MM.1S (cell line): ENCODE results near the gene MRPS33.

ENCODE experiments used
- DNase-seq: peaks from one replicate; pipeline ENCODE4 v3.0.0-alpha.2; 2015
- H2AFZ ChIP-seq: fragments of 300-600 bp; sonication (generic); 2 replicates; pipeline ENCODE4 v1.6.0; 2016; ENCODE audit warnings: antibody characterized with exemption, low read length
- H3F3A ChIP-seq: fragments of 300-600 bp; sonication (generic); 2 replicates; pipeline ENCODE4 v1.6.1; 2016; ENCODE audit warnings: mild to moderate bottlenecking, antibody characterized with exemption, low read length, moderate library complexity, mixed read lengths; ENCODE audit not compliant: insufficient read depth
- H3K27ac ChIP-seq: fragments of 300-600 bp; sonication (generic); 2 replicates; pipeline ENCODE4 v1.5.1; 2016; ENCODE audit warnings: mild to moderate bottlenecking, low read length
- H3K27me3 ChIP-seq: fragments of 300-600 bp; sonication (generic); replicated peaks from 2 replicates; pipeline ENCODE4 v1.6.0; 2016; ENCODE audit warnings: low read length; ENCODE audit not compliant: insufficient read depth
- H3K36me3 ChIP-seq: fragments of 300-600 bp; sonication (generic); replicated peaks from 2 replicates; pipeline ENCODE4 v1.6.1; 2016; ENCODE audit warnings: mild to moderate bottlenecking, low read length, mixed read lengths; ENCODE audit not compliant: insufficient read depth
- H3K4me1 ChIP-seq: fragments of 300-600 bp; sonication (generic); 2 replicates; pipeline ENCODE4 v1.6.1; 2016; ENCODE audit warnings: low read length, mixed read lengths
- H3K4me2 ChIP-seq: fragments of 300-600 bp; sonication (generic); 2 replicates; pipeline ENCODE4 v1.6.0; 2016; ENCODE audit warnings: low read depth, low read length
- H3K4me3 ChIP-seq: fragments of 300-600 bp; sonication (generic); 2 replicates; pipeline ENCODE4 v1.5.1; 2016; ENCODE audit warnings: low read length, mixed read lengths
- H3K79me2 ChIP-seq: fragments of 300-600 bp; sonication (generic); 2 replicates; pipeline ENCODE4 v1.6.1; 2016; ENCODE audit warnings: mixed run types, low read length, mixed read lengths
- H3K9ac ChIP-seq: fragments of 300-600 bp; sonication (generic); 2 replicates; pipeline ENCODE4 v1.6.1; 2016; ENCODE audit warnings: low read length, mixed read lengths
- H3K9me2 ChIP-seq: fragments of 300-600 bp; sonication (generic); replicated peaks from 2 replicates; pipeline ENCODE4 v1.6.1; 2016; ENCODE audit warnings: mild to moderate bottlenecking, low read length, mixed read lengths; ENCODE audit not compliant: insufficient read depth
- H3K9me3 ChIP-seq: fragments of 300-600 bp; sonication (generic); replicated peaks from 2 replicates; pipeline ENCODE4 v1.6.1; 2016; ENCODE audit warnings: mild to moderate bottlenecking, low read length, mixed read lengths; ENCODE audit not compliant: insufficient read depth
- H4K20me1 ChIP-seq: fragments of 300-600 bp; sonication (generic); 2 replicates; pipeline ENCODE4 v1.6.1; 2016; ENCODE audit warnings: mild to moderate bottlenecking, low read length, moderate library complexity, mixed read lengths; ENCODE audit not compliant: insufficient read depth
- CTCF ChIP-seq: fragments of 300-600 bp; sonication (generic); IDR thresholded peaks from 2 replicates; pipeline ENCODE4 v1.5.1; 2016; ENCODE audit warnings: antibody characterized with exemption, low read length, mixed read lengths
- EZH2 ChIP-seq: fragments of 300-600 bp; sonication (generic); optimal IDR thresholded peaks from 2 replicates; pipeline ENCODE3; 2017; ENCODE audit warnings: low read depth, mild to moderate bottlenecking, antibody characterized with exemption, low read length, mixed read lengths
- EZH2phosphoT487 ChIP-seq: fragments of 300-600 bp; sonication (generic); IDR thresholded peaks from 2 replicates; pipeline ENCODE4 v1.6.1; 2018; ENCODE audit warnings: antibody characterized with exemption, low read length

Gene MRPS33

GRCh38 chr7:140972344-140972743 lies 42.4 kb downstream of the MRPS33 start:
- H3K4me3 ChIP-seq: no peak overlapping the region

GRCh38 chr7:140967438-140967837 lies 47.3 kb downstream of the MRPS33 start:
- Histone ChIP-seq H3K27me3 (no peaks in the 10 kb centered on the region), H4K20me1 (no peaks in the 10 kb centered on the region), H3K4me2 (no peak overlapping the region), H3K9me2 (no peaks in the 10 kb centered on the region), H3K79me2 (no peaks in the 10 kb centered on the region), H3K27ac (no peak overlapping the region), H3F3A (no peaks in the 10 kb centered on the region), H3K4me1 (no peaks in the 10 kb centered on the region), H3K9ac (no peak overlapping the region), H3K36me3 (no peaks in the 10 kb centered on the region), H3K9me3 (no peaks in the 10 kb centered on the region), H3K4me3 (no peak overlapping the region), H2AFZ (no peak overlapping the region)
- DNase-seq: no peak
- TF ChIP-seq EZH2 (no peak), EZH2phosphoT487 (no peak), CTCF (no peak)

More at GRCh38 chr7:140972344-140972743, 42.4 kb downstream of the MRPS33 start:
- Histone ChIP-seq H3K27ac (no peak overlapping the region), H3K4me2 (no peak overlapping the region), H4K20me1 (no peaks in the 10 kb centered on the region), H2AFZ (no peak overlapping the region), H3K9me2 (no peaks in the 10 kb centered on the region), H3K79me2 (no peaks in the 10 kb centered on the region), H3K9me3 (no peaks in the 10 kb centered on the region), H3K9ac (no peak overlapping the region), H3K27me3 (no peaks in the 10 kb centered on the region), H3F3A (no peaks in the 10 kb centered on the region), H3K4me1 (no peaks in the 10 kb centered on the region), H3K36me3 (no peaks in the 10 kb centered on the region)
- TF ChIP-seq EZH2phosphoT487: no peak
- TF ChIP-seq EZH2: no peak
- TF ChIP-seq CTCF: no peak
- DNase-seq: no peak

- no peak overlapping the region for H2AFZ ChIP-seq
- H4K20me1 ChIP-seq: no peaks in the 10 kb centered on the region
- no peaks in the 10 kb centered on the region for H3K9me2 ChIP-seq
- no peak for DNase-seq
- no peak overlapping the region for H3K4me3 ChIP-seq
- H3K9me3 ChIP-seq: no peaks in the 10 kb centered on the region
- no peaks in the 10 kb centered on the region for H3K36me3 ChIP-seq
- no peak overlapping the region for H3K27ac ChIP-seq
- H3K79me2 ChIP-seq: no peaks in the 10 kb centered on the region
- no peak for TF ChIP-seq EZH2phosphoT487
- TF ChIP-seq EZH2: no peak
- no peak for TF ChIP-seq CTCF
- H3K4me1 ChIP-seq: no peaks in the 10 kb centered on the region
- no peak overlapping the region for H3K9ac ChIP-seq
- H3K27me3 ChIP-seq: no peaks in the 10 kb centered on the region
- no peaks in the 10 kb centered on the region for H3F3A ChIP-seq
- no peak overlapping the region for H3K4me2 ChIP-seq
Measured at GRCh38 chr7:140966561-140967233, 48.1 kb downstream of the MRPS33 start.
